HG03354 (cell line): ENCODE data around the gene SPTA1.
"Not testable (repeated sequence)": the region's sequence is repeated elsewhere in the genome, so short reads cannot be mapped to it uniquely, and the experiment has no call there.

ENCODE experiments used
- ATAC-seq: cut with Tn5 transposase; IDR thresholded peaks from one replicate; pipeline ENCODE4 v1.9.1; 2021; ENCODE audit warnings: mild to moderate bottlenecking; ENCODE audit not compliant: unreplicated experiment, poor library complexity, severe bottlenecking

Gene SPTA1

GRCh38 chr1:158688343-158688742 is 1.8 kb upstream of the SPTA1 start:
- not testable (repeated sequence) for ATAC-seq

GRCh38 chr1:158687037-158687436 is 522 bp upstream of the SPTA1 start:
- no peak for ATAC-seq

- ATAC-seq, result no peak
Observed at GRCh38 chr1:158685085-158685484, 1.4 kb downstream of the SPTA1 start.

GRCh38 chr1:158681606-158682005 is 4.9 kb downstream of the SPTA1 start:
- ATAC-seq, result no peak

GRCh38 chr1:158679289-158679688 is 7.2 kb downstream of the SPTA1 start:
- ATAC-seq, result no peak

GRCh38 chr1:158675563-158676323 is 10.8 kb downstream of the SPTA1 start:
- no peak for ATAC-seq

- no peak for ATAC-seq
Observed at GRCh38 chr1:158674302-158674701, 12.2 kb downstream of the SPTA1 start.

DNA sequence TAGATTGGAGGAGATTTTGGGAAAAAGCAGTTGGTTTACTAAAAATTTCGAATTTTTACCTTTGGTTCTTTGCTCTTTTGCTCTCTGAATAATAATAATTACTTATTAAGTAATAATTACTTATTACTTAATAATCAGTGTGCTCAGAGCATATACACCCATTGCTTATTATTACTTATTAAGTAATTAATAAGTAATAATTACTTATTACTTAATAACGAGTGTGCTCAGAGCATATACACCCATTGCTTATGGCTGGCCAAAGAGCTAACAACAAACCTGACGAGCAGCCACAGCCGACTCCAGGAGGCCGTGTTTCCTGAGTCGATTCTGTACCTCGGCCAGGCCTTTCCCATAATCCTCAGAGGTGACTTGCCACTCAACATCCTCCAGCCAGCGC is 20.5 kb downstream of the SPTA1 start:
- no peak for ATAC-seq

GRCh38 chr1:158654571-158654970 is 31.9 kb downstream of the SPTA1 start:
- ATAC-seq, result no peak

DNA sequence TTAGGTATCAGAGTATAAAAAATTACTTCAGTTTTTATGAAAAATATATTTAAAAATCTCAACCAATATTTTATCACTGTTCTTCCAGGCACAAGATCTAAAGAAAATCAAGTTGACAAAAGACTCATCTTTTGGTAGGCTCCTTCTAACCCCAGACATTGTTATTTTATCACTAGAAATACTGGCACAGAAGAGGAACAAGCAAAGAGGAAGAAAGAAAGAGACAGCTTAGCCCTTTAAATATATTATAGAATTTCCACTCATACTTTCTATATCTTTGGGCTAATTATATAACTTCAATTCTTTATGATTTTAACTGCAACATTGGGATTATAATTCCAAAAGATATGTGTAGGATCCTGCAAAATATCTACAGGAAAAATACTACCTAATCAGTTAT is 32.4 kb downstream of the SPTA1 start:
- ATAC-seq, result no peak

GRCh38 chr1:158652721-158653334 is 33.7 kb downstream of the SPTA1 start:
- ATAC-seq, result no peak

- no peak for ATAC-seq
Observed at GRCh38 chr1:158649052-158649451, 37.5 kb downstream of the SPTA1 start.

DNA sequence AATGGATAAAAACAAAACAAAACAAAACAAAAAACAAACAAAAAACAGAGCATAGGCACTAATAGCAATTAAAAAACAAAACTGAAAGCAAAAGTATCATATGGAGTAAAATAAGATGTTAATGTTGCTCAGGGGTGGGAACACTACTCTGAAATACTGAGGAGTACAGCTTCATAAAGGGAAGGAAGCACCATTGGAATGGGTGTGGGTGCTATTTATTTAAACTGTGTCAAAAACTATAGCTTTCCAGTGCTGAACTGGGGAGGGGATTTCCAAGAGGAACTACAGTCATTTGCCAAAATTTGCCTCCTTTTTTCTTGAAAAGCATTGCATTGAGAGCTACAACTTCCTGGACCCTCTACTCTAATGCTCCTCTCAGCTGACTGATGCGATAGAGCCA is 40.0 kb downstream of the SPTA1 start:
- ATAC-seq, result no peak

- ATAC-seq, result no peak
Observed at GRCh38 chr1:158644449-158644848, 42.1 kb downstream of the SPTA1 start.

GRCh38 chr1:158638904-158639303 is 47.6 kb downstream of the SPTA1 start:
- no peak for ATAC-seq

GRCh38 chr1:158638146-158638545 is 48.4 kb downstream of the SPTA1 start:
- ATAC-seq, result no peak

- ATAC-seq, result no peak
Observed at GRCh38 chr1:158613764-158614163, 72.8 kb downstream of the SPTA1 start.

DNA sequence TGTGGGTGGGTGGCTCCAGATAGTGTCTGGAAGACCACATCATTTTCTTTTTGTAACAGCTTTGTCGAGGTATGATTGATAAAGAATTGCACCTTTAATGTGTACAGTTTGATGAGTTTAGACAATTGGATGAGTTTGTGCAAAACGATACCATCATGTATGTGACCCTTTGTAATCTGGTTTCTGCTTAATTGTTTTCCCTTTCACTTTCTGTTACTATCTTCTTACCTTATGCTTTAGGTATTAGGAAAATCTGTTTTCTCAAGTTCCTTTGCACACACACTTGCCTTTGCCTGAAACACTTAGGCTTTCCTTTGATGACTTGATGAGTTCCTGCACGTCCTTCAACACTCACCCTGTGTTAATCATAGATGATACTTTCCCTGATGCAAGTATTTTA is 74.6 kb downstream of the SPTA1 start:
- ATAC-seq, result no peak

DNA sequence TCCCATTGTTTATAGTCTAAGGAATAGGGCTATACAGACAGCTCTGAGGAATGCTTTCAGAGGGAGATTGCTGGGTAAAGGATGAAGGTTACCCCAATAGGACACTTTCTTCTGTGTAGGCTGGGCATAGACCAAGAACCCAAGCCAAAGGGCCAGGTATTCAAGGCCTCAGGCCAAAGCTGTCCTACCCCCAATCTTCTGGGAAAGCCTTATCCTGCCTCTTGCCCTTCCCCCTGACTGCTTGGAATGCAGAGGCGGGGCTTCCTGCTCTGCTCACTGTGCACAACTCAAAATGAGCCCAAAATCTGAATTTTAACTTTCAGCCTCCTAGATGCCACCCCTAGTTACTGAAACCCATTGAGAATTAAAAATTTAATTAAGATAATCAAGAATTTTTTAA is 79.2 kb downstream of the SPTA1 start:
- no peak for ATAC-seq

GRCh38 chr1:158604968-158605367 is 81.5 kb downstream of the SPTA1 start, which contains the start of gene OR10Z1:
Gene OR10Z1 (plus strand): TSS chr1:158605268. CDS start chr1:158606439, 1,171 bp downstream.
- no peak for ATAC-seq

DNA sequence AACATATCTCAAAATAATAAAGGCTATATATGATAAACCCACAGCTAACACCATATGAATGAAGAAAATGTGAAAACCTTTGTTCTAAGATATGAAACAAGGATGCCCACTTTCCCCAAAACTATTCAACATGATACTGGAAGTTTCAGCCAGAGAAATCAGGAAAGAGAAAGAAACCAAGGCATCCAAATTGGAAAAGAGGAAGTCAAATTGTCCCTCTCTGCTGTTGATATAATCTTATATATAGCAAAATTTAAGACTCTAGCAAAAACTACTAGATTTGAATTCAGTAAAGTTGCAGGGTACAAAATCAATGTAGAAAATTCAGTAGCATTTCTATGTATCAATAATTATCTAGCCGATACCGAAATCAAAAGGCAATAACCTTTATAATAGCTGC is 85.8 kb downstream of the SPTA1 start:
- ATAC-seq, result no peak
